Measurements from ENCODE around the gene NRXN3.

Gene NRXN3

GRCh38 chr14:79514700-79515099, 1344.5 kb downstream of the NRXN3 start:
- DNase-seq, result no peak

GRCh38 chr14:79515158-79515557, 1345.0 kb downstream of the NRXN3 start:
- no peak for DNase-seq

DNA sequence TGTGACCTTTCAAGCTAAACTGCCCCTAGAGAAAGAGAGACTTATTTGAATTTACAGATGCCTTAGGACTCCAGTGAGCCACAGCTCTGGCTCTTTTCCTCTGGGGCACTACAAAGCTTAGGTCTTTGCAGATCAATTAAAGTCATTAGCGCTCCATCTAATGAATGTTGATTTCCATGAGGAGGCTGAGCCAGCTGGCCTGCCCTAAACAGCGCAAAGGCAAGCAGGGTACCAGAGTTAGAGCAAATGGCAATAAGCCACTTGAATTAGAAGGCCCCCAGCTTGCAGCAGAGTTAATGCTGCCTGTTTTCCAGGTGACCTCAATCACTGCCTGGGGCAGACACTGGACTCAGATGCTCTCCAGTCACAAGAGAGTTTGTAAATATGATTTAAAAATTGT, 1345.8 kb downstream of the NRXN3 start:
- DNase-seq, result no peak

DNA sequence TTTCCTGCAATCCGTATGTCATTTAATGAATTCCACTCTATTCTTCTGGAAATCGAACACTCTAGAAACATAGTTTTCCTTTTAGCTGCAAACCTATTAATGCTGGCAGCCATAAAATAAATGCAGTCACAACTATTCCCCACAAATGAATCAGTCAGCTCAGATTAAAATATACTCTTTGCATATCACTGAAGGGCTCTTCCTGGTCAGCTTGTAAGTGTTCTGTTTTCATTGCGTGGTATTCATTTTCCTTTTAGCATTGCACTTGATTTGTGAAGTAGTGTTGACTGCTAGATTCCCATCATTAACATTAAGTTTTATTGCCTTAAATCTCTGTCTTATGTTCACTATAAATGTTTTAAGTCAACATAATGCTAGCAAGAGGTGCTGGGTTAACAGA, 1355.2 kb downstream of the NRXN3 start:
- no peak for DNase-seq

DNA sequence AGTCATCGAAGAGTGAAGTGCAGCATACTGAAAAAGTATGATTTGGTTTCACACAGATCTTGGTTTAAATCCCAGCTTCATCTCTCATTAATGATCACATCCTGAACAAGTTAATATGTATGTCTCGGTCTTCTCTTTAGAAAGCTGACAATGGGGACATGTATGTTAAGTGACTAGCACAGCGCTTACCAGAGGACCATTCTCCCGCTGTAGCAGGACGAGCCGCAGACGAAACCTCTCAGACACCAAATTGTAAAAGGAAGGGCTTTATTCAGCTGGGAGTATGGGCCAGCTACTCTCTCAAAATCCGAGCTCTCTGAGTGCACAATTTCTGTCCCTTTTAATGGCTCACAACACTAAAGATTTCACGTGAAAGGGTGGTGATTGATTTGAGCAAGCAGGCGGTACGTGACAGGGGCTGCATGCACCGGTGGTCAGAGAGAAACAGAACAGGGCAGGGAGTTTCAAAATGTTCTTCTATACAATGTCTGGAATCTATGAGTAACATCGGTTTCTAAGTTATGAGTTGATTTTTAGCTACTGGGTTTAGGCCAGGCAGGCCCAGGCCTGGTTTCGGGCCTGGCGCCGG, 1358.7 kb downstream of the NRXN3 start:
- no peak for DNase-seq

- DNase-seq, result no peak
Observed at GRCh38 chr14:79530555-79530954, 1360.4 kb downstream of the NRXN3 start.

DNA sequence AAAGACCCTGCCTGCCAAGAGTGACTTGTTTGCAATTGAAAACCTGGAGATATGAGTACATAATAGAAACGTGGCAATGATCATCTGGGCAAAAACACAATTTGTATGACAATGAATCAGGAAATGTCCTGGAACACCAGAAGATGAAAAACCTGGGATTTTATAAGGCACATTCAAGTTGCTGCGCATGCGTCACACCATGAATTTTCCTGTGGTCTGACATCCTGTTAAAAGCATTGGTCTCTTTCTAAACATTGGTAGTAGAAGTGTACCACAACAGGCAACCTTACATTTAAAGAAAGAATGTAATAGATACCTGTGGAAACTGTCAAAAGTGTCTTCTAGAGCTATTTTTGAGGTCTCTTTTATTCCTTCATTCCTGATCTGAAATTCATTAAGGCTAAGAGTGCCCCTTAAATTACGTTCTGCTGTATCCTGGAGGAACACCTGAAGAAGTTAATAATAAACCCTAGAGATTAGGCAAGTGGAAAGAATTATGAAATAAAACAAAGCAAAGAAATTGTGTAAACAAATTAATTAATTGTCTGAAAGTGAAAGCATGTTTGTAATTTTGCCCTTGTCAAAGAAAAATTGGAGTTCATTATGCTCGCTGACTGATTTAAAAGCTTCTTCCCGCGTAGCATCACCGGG, 1364.7 kb downstream of the NRXN3 start:
- DNase-seq, result no peak

GRCh38 chr14:79540394-79540793, 1370.2 kb downstream of the NRXN3 start:
- no peak for DNase-seq

DNA sequence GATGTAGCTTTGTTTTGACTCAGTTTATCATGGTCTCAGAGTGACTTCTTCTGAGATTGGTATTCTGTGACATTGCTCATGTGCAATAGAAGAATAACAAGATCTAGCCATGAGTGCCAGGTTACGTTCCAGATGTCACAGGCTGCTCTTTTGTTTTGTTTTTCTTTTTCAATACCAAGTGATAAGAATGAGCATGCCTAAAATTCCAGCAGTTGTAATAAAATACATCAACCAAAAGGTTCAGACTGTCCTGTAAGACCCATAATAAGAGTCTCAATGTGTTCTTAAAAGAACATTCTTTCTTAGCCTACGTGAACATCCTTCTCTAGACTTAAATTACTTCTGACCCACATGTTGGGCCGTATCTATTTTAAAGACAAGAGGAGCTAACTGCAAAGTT, 1371.9 kb downstream of the NRXN3 start:
- no peak for DNase-seq

- DNase-seq, result no peak
Observed at GRCh38 chr14:79543348-79543747, 1373.2 kb downstream of the NRXN3 start.

DNA sequence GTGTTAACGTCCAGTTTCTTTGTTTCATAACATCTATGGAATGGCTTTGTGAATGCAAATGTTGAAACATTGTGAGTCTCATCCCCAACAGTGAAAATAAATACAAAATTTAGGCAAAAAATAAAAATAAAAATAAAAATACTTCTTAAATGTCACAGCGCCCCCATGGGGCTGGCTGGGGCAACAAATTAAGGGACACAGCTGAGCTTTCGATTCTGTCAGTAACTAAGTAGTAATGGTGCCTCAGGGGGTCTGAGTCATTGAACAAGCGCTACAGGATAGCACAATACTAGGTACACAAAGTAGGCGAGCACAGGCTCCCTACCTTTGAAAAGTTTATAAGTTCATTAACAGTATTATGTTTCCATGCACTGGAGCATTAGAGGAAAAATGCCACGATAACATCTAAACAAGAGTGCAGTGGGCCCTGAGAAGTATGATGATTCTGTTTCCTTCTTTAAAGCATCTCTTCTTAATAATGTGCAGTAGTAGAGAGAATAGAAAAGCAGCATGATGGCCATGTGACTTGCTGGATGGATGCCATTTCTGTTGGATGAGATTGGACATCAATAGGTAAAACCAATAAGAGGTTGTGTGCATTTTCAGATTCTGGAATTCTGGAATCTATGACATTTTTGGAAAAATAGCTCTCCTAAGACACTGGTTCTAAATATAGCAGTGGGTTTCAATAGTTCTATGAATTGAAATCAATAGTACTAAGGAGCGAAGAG, 1374.0 kb downstream of the NRXN3 start:
- no peak for DNase-seq

- no peak for DNase-seq
Observed at GRCh38 chr14:79544698-79545070, 1374.5 kb downstream of the NRXN3 start.

GRCh38 chr14:79548836-79549235, 1378.7 kb downstream of the NRXN3 start:
- no peak for DNase-seq

DNA sequence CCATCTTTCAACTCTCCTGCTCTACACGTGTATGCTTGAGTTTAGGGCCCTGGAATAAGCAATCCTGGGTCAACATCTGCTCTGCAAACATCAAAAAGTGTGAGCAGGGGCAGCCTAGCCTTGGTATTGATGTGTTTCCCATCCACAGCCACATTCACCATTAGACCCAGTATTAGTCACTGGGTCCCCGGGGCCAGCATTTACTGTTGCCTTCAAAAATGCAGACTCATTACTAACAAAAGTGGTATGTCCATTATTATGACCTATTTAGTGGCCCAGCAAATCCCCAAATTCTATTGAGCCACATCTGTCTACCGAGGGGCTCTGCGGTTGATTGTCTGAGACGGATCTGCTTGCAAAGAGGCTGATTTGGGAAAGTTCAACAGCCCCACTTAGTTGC, 1379.3 kb downstream of the NRXN3 start:
- no peak for DNase-seq

- DNase-seq, result no peak
Observed at GRCh38 chr14:79551523-79551922, 1381.3 kb downstream of the NRXN3 start.

- no peak for DNase-seq
Observed at GRCh38 chr14:79552778-79553177, 1382.6 kb downstream of the NRXN3 start.

- DNase-seq, result no peak
Observed at GRCh38 chr14:79554816-79555215, 1384.6 kb downstream of the NRXN3 start.

DNA sequence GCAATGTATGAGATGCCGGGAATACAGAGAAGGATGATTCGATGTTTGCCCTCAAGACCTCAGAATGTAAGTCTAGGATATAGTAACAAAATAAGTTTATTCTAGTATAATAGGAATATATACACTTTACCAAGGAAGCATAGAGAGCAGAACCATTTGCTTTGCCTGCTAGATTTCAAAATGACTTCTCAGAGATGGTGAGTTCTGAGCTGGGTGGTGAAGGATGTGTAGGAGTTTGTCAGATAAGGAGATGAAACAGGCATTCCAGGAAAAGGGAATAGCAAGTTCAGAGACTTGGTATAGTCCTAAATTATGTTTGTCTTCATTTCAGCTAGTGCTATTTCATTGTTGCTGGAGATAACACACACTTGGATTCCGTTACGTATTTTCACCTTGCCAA, 1385.3 kb downstream of the NRXN3 start:
- no peak for DNase-seq

DNA sequence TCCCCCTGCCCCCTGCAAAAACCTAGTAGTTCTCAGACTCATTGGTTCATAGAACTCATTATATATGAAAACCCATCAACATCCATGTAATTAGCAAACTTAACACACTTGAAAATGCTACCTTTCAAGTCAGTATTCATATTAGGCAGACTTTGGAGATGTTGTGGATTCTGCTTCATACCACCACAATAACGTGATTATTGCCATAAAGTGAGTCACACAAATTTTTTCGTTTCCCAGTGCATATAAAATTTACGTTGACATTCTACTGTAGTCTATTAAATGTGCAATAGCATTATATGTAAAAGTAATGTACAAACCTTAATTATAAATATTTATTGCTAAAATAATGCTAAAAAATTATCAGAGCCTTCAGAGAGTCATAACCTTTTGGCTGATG, 1387.1 kb downstream of the NRXN3 start:
- DNase-seq, result no peak

- no peak for DNase-seq
Observed at GRCh38 chr14:79562185-79562584, 1392.0 kb downstream of the NRXN3 start.

GRCh38 chr14:79564371-79564770, 1394.2 kb downstream of the NRXN3 start:
- DNase-seq, result no peak

GRCh38 chr14:79567306-79567705, 1397.1 kb downstream of the NRXN3 start:
- no peak for DNase-seq

DNA sequence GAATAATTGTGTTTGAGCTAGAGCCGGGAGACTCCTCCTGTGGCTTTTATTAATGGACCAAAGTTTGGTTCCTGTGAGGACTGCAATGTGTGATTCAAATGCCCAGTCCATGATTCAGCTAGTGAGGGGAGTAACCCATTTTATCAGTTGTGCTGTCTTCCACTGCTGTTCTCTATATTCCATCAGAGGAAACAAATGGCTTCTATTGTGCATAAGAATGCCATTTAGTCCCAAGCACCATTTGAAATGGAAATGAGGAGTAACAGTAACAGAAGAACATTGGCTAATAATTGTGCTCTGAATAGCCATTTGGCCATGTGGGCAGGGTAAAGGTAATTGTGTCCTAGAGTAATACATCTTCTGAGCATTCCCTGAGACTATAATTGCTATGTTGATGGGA, 1398.4 kb downstream of the NRXN3 start:
- no peak for DNase-seq

DNA sequence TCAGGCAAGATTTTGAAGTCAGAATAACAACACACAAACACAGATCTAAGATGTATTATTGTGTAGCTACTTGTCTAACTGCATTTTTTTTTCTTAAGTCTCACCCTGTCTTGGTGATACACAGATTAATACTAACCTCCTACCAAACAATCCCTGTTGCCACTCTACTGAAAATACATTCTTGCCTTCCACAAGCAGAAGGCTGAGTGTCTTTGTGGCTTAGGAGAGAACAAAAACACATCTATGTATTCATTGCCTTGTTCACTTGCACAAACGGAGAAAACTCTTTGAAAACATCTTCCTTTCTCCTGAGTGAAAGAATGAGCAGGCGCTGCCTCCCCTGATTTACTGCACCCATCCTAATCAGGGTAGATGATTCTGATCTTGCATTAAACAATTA, 1398.9 kb downstream of the NRXN3 start:
- no peak for DNase-seq

- DNase-seq, result no peak
Observed at GRCh38 chr14:79570648-79571047, 1400.5 kb downstream of the NRXN3 start.
